ENCODE data around the gene CUX1.

DNA sequence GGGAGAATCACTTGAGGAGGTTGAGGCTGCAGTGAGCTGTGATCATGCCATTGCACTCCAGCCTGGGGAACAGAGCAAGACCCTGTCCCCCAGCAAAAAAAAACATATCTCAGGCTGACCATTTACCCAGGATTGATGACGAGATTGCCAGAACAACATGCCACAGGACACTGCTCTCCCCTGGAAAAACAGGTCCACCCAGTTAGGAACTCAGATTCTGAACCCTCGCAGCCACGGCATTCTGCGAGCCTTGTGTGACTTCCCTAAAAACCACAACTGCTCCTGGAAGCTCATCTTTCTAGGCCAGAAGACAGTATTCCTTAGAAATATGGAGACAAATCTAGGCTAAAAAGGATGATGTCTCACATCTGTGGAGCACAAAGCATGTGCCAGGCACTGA lies 427.2 kb downstream of the CUX1 start:
- no peak for TF ChIP-seq CTCF (IDR thresholded peaks at IDR 0.05)
- no peak for TF ChIP-seq POLR2A (IDR thresholded peaks at IDR 0.05)

Data from body of pancreas (tissue), 4 donors.